HEK293 (cell line): ENCODE measurements around the gene PDCL3.

Experiments
- CTCF ChIA-PET: fragments of 350-600 bp; formaldehyde crosslinking; extraction: SDS; loops from one replicate; lab custom pipeline; 2021; ENCODE audit warnings: antibody characterized with exemption; lab: Yijun Ruan, JAX
- POLR2A ChIA-PET: fragments of 300-600 bp; formaldehyde crosslinking; extraction: SDS; loops from one replicate; lab custom pipeline; 2020; ENCODE audit warnings: antibody characterized with exemption, inconsistent platforms; lab: Yijun Ruan, JAX
- H3K27ac ChIP-seq: fragments of 200-500 bp; sonication (Bioruptor generic); 2 replicates; pipeline ENCODE4 v1.5.1; 2014; ENCODE audit warnings: low read depth, low read length, control low read depth, inconsistent platforms; ENCODE audit errors: extremely low read depth
- H3K36me3 ChIP-seq, 2 experiments: fragments of 200-500 bp in 1 of 2; sonication (Bioruptor generic) in 1 of 2; 1 replicate in 1 of 2; 2 replicates in 1 of 2; pipeline ENCODE4 v1.5.1; 2014 to 2017; ENCODE audit warnings: inconsistent platforms in 2 of 2, low read length in 2 of 2; ENCODE audit not compliant: control insufficient read depth in 2 of 2, insufficient read depth in 1 of 2
- H3K4me1 ChIP-seq: fragments of 200-500 bp; sonication (Bioruptor generic); 2 replicates; pipeline ENCODE4 v1.5.1; 2014; ENCODE audit warnings: mild to moderate bottlenecking, low read length, inconsistent platforms; ENCODE audit not compliant: control insufficient read depth, insufficient read depth
- H3K4me3 ChIP-seq: 2 replicates; pipeline ENCODE4 v1.5.1; 2011; ENCODE audit warnings: low read depth, mild to moderate bottlenecking, control low read depth, low read length, moderate library complexity
- H3K9me3 ChIP-seq: fragments of 200-500 bp; sonication (Bioruptor generic); 2 replicates; pipeline ENCODE4 v1.5.1; 2014; ENCODE audit warnings: low read depth, low read length, inconsistent platforms; ENCODE audit not compliant: control insufficient read depth, insufficient read depth
- INSM2 ChIP-seq: fragments of 450-650 bp; formaldehyde crosslinking; IDR thresholded peaks from 2 replicates; pipeline ENCODE4 v1.5.1; 2016; ENCODE audit warnings: missing biosample characterization, missing genetic modification characterization
- SALL2 ChIP-seq: fragments of 450-650 bp; formaldehyde crosslinking; IDR thresholded peaks from 2 replicates; pipeline ENCODE4 v1.5.0; 2017; ENCODE audit warnings: missing biosample characterization, mild to moderate bottlenecking, missing genetic modification characterization, borderline replicate concordance
- SCRT2 ChIP-seq: fragments of 450-650 bp; formaldehyde crosslinking; IDR thresholded peaks from 2 replicates; pipeline ENCODE4 v1.5.1; 2016; ENCODE audit warnings: missing biosample characterization, missing genetic modification characterization
- WT1 ChIP-seq: fragments of 450-650 bp; formaldehyde crosslinking; IDR thresholded peaks from 2 replicates; pipeline ENCODE4 v1.5.1; 2016; ENCODE audit warnings: missing biosample characterization, missing genetic modification characterization
- ZBTB44 ChIP-seq: fragments of 450-650 bp; IDR thresholded peaks from 2 replicates; pipeline ENCODE4 v1.5.1; 2018; ENCODE audit warnings: missing biosample characterization, mild to moderate bottlenecking, missing genetic modification characterization
- ZNF175 ChIP-seq: fragments of 450-650 bp; formaldehyde crosslinking; IDR thresholded peaks from 2 replicates; pipeline ENCODE4 v1.5.1; 2016; ENCODE audit warnings: missing biosample characterization, missing genetic modification characterization
- ZNF202 ChIP-seq: fragments of 450-650 bp; formaldehyde crosslinking; IDR thresholded peaks from 2 replicates; pipeline ENCODE4 v1.5.1; 2016; ENCODE audit warnings: missing biosample characterization, missing genetic modification characterization, borderline replicate concordance
- ZNF292 ChIP-seq: fragments of 450-650 bp; formaldehyde crosslinking; IDR thresholded peaks from 2 replicates; pipeline ENCODE4 v1.5.1; 2016; ENCODE audit warnings: low read depth, missing biosample characterization, missing genetic modification characterization, borderline replicate concordance
- ZNF311 ChIP-seq: fragments of 450-650 bp; formaldehyde crosslinking; IDR thresholded peaks from 2 replicates; pipeline ENCODE4 v1.5.1; 2017; ENCODE audit warnings: missing biosample characterization, missing genetic modification characterization, borderline replicate concordance
- ZNF350 ChIP-seq: fragments of 450-650 bp; formaldehyde crosslinking; IDR thresholded peaks from 2 replicates; pipeline ENCODE4 v1.5.0; 2017; ENCODE audit warnings: missing biosample characterization, mild to moderate bottlenecking, missing genetic modification characterization
- ZNF394 ChIP-seq: fragments of 450-650 bp; formaldehyde crosslinking; IDR thresholded peaks from 2 replicates; pipeline ENCODE4 v1.5.1; 2016; ENCODE audit warnings: missing biosample characterization, missing genetic modification characterization, mild to moderate bottlenecking, moderate library complexity, borderline replicate concordance
- ZNF423 ChIP-seq: fragments of 450-650 bp; formaldehyde crosslinking; IDR thresholded peaks from 2 replicates; pipeline ENCODE4 v1.5.1; 2016; ENCODE audit warnings: missing biosample characterization, missing genetic modification characterization
- ZNF530 ChIP-seq: fragments of 450-650 bp; formaldehyde crosslinking; IDR thresholded peaks from 2 replicates; pipeline ENCODE4 v1.5.1; 2016; ENCODE audit warnings: low read depth, missing biosample characterization, missing genetic modification characterization
- ZNF560 ChIP-seq: fragments of 450-650 bp; formaldehyde crosslinking; IDR thresholded peaks from 2 replicates; pipeline ENCODE4 v1.5.1; 2017; ENCODE audit warnings: missing biosample characterization, missing genetic modification characterization, borderline replicate concordance
- ZNF670 ChIP-seq: fragments of 450-650 bp; formaldehyde crosslinking; IDR thresholded peaks from 2 replicates; pipeline ENCODE4 v1.5.1; 2016; ENCODE audit warnings: missing biosample characterization, missing genetic modification characterization, low read depth
- ZSCAN16 ChIP-seq: fragments of 450-650 bp; formaldehyde crosslinking; IDR thresholded peaks from 2 replicates; pipeline ENCODE4 v1.5.1; 2016; ENCODE audit warnings: missing biosample characterization, missing genetic modification characterization
- TF ChIP-seq, protein P1 (sequence below): fragments of 450-650 bp; formaldehyde crosslinking; IDR thresholded peaks from 2 replicates; pipeline ENCODE4 v1.5.1; 2016; ENCODE audit warnings: missing biosample characterization, missing genetic modification characterization
- TF ChIP-seq, protein P2 (sequence below): fragments of 450-650 bp; formaldehyde crosslinking; IDR thresholded peaks from 2 replicates; pipeline ENCODE4 v1.5.1; 2017; ENCODE audit warnings: missing biosample characterization, missing genetic modification characterization

The PDCL3 gene

DNA sequence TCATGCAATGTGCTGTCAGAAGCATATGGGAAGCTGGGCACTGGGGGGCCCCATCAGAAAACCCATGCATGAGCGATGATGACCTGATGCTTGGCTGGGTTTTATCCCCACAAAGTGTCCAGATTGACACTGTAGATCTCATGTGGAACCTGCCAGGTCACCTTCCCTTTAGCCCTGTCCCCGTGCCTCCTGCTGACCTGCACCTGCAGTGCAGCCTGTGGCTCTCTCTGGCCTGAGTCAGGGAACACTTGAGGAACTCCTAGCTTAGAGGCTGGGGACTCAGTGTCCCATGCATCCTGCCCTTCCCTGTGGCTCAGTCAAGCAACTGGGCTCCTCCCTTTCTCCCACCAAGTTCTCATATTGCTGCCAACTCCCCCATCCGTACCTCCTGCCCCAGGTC lies 57.7 kb downstream of the PDCL3 start:
- ChIA-PET CTCF (interaction anchor here (0.5 to 0.8 kb wide), 5 partner anchors 10 to 585 kb away, joined by 3 to 4 read pairs (median 4); partner anchors contain the start of gene NMS), POLR2A (no interaction called here)
- Histone ChIP-seq H3K36me3 (no peaks in the 10 kb centered on the region), H3K9me3 (no peaks in the 10 kb centered on the region), H3K27ac (no peak overlapping the region), H3K4me1 (no peaks in the 10 kb centered on the region), H3K4me3 (no peak overlapping the region)
- TF ChIP-seq ZSCAN16 (tag by site-specific recombination) (no peak), ZNF394 (tag by site-specific recombination) (no peak)

GRCh38 chr2:100621371-100621951 lies 58.7 kb downstream of the PDCL3 start:
- Histone ChIP-seq H3K27ac (no peak overlapping the region), H3K36me3 (no peaks in the 10 kb centered on the region), H3K4me3 (no peak overlapping the region), H3K4me1 (no peaks in the 10 kb centered on the region), H3K9me3 (no peaks in the 10 kb centered on the region)
- POLR2A ChIA-PET = interaction anchor here (0.5 kb wide), 1 partner anchor 8 kb away, joined by 6 read pairs; no protein-coding TSS in a partner anchor
- TF ChIP-seq SALL2 (tag by site-specific recombination) = no peak
- TF ChIP-seq ZNF202 (tag by site-specific recombination) = no peak
- no peak for TF ChIP-seq ZNF560 (tag by site-specific recombination)
- TF ChIP-seq, protein P1, sequence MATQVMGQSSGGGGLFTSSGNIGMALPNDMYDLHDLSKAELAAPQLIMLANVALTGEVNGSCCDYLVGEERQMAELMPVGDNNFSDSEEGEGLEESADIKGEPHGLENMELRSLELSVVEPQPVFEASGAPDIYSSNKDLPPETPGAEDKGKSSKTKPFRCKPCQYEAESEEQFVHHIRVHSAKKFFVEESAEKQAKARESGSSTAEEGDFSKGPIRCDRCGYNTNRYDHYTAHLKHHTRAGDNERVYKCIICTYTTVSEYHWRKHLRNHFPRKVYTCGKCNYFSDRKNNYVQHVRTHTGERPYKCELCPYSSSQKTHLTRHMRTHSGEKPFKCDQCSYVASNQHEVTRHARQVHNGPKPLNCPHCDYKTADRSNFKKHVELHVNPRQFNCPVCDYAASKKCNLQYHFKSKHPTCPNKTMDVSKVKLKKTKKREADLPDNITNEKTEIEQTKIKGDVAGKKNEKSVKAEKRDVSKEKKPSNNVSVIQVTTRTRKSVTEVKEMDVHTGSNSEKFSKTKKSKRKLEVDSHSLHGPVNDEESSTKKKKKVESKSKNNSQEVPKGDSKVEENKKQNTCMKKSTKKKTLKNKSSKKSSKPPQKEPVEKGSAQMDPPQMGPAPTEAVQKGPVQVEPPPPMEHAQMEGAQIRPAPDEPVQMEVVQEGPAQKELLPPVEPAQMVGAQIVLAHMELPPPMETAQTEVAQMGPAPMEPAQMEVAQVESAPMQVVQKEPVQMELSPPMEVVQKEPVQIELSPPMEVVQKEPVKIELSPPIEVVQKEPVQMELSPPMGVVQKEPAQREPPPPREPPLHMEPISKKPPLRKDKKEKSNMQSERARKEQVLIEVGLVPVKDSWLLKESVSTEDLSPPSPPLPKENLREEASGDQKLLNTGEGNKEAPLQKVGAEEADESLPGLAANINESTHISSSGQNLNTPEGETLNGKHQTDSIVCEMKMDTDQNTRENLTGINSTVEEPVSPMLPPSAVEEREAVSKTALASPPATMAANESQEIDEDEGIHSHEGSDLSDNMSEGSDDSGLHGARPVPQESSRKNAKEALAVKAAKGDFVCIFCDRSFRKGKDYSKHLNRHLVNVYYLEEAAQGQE = no peak
- CTCF ChIA-PET = interaction anchor here (0.6 to 0.8 kb wide), 3 partner anchors 62 to 642 kb away, joined by 3 read pairs; no protein-coding TSS in a partner anchor

DNA sequence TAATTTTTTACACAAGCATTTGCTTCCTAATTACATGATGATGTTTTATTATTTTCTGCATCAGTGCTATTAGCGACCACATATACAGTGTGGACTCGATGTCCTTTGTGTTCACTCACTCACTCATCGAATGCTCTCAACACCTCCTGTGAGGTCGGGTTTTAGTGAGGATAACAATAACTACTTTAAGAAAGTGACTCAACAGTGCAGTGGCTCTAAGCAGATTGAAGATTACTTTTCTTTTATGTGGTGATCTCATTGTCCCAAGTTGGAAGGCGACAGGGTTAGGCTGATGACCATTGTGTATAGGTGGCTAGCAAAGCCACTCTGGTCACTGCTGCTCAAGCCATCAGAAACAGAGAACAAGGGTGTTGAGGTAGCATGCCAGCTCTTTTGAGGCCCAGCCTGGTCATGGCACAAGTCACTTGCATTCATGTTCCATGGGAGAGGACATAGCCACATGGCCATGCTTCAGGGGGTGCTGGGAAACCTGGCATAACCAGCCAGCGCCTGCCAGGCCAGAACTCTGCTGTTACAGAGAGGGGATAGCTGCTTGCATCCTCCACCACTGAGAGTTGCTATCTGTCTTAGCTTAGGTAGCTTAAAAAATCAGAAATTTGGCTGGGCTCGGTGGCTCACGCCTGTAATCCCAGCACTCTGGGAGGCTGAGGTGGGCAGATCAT lies 60.4 kb downstream of the PDCL3 start:
- no peak overlapping the region for H3K27ac ChIP-seq
- no peaks in the 10 kb centered on the region for H3K9me3 ChIP-seq
- H3K4me3 ChIP-seq = no peak overlapping the region
- no peaks in the 10 kb centered on the region for H3K4me1 ChIP-seq
- H3K36me3 ChIP-seq = no peaks in the 10 kb centered on the region
- TF ChIP-seq ZNF311 (tag by site-specific recombination) (no peak), ZNF350 (tag by site-specific recombination) (no peak), ZNF670 (no peak), SCRT2 (tag by site-specific recombination) (no peak), INSM2 (tag by site-specific recombination) (no peak), WT1 (tag by site-specific recombination) (no peak), ZNF423 (no peak), ZBTB44 (no peak), ZNF292 (tag by site-specific recombination) (no peak), ZNF175 (tag by site-specific recombination) (no peak), ZNF530 (tag by site-specific recombination) (no peak)
- TF ChIP-seq, protein P2, sequence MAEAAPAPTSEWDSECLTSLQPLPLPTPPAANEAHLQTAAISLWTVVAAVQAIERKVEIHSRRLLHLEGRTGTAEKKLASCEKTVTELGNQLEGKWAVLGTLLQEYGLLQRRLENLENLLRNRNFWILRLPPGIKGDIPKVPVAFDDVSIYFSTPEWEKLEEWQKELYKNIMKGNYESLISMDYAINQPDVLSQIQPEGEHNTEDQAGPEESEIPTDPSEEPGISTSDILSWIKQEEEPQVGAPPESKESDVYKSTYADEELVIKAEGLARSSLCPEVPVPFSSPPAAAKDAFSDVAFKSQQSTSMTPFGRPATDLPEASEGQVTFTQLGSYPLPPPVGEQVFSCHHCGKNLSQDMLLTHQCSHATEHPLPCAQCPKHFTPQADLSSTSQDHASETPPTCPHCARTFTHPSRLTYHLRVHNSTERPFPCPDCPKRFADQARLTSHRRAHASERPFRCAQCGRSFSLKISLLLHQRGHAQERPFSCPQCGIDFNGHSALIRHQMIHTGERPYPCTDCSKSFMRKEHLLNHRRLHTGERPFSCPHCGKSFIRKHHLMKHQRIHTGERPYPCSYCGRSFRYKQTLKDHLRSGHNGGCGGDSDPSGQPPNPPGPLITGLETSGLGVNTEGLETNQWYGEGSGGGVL (tag by site-specific recombination) = no peak
- ChIA-PET CTCF (no interaction called here), POLR2A (no interaction called here)
